ENCODE results near the gene ZNF316.
A peak's percentile ranks its signal among the peaks of the same experiment; 100 is the strongest.

ZNF316 gene

DNA sequence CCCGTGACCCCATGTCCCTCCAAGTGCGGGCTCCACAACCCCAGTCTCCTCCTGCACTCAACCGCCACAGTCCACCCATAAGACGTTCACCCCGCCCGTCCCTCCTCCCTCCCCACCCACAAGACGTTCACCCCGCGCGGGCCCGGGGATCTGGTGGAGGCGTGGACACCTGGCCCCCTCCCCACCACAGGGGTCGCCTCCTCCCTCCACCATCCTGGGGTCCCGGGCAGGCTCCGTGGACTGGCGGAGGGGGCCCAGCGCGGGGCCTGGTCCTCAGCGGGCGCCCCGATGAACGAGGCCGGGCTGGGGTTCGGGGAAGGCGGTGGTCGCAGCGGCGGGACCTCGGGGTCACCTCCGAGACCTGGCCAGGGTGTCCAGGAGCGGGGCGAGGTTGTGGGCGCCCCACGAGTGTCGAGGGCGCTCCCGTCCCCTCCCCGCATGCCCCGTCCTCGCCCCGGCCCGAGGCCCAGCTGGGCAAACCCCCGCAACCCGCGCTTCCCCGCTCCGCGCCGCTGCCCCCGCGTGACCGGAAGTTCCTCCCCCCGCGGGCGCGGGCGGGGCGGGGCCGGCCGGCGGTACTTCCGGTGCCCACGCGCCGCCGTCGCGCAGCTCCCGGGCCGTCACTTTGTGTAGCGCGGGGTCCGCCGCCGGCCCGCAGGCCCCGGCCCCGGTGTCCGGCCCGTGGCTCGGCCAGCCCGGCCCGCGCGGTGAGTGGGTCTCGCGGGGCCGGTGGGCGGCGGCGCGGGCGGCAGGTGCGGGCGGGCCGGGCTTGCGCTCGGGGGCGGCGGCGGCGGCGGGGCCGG lies at the start of gene ZNF316:
Gene ZNF316, plus strand, starts transcription at position 578 of the 803 bp plus-strand sequence. CDS start 5,092 bp downstream, outside the sequence.
- H3K4me1 ChIP-seq (ENCODE audit: control insufficient read depth, insufficient read depth, low read length): peaks cover 2% of the 10 kb centered on the region; the same call in 1 of the 2 replicates
- no peak within 1 kb of the TSS for H3K27ac ChIP-seq (ENCODE audit: low read length)
- no CpG with 5 or more reads among the region's 104 CpGs for WGBS (ENCODE audit: insufficient coverage, insufficient read length)
- H3K36me3 ChIP-seq (ENCODE audit: control insufficient read depth, insufficient read depth, low read length): 0 out of 2 replicates have a peak, but pooled peaks cover 2% of the 10 kb centered on the region
- H3K27me3 ChIP-seq (ENCODE audit: control insufficient read depth, insufficient read depth, low read length): no peaks in the 10 kb centered on the region
- no peak for DNase-seq (ENCODE audit: low read depth, low spot score)
- H3K9me3 ChIP-seq (ENCODE audit: control insufficient read depth, insufficient read depth, low read length): no peaks in the 10 kb centered on the region
- peak within 1 kb of the TSS; percentile 87; the same call in 1 of the 2 replicates for H3K4me3 ChIP-seq (ENCODE audit: low read length)

DNA sequence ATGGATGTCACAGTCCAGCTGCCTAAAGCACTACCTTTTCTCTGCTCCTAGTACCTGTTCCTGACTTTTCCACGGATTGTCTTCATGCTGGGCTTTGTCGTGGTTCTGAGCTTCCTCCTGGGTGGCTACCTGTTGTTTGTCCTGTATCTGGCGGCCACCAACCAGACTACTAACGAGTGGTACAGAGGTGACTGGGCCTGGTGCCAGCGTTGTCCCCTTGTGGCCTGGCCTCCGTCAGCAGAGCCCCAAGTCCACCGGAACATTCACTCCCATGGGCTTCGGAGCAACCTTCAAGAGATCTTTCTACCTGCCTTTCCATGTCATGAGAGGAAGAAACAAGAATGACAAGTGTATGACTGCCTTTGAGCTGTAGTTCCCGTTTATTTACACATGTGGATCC lies 48.6 kb upstream of the ZNF316 start:
- Histone ChIP-seq H3K36me3 (ENCODE audit: control insufficient read depth, insufficient read depth, low read length) (peaks cover under 1% of the 10 kb centered on the region; the same call in 1 of the 2 replicates), H3K4me1 (ENCODE audit: control insufficient read depth, insufficient read depth, low read length) (peaks cover 3% of the 10 kb centered on the region; the same call in 1 of the 2 replicates), H3K27ac (ENCODE audit: low read length) (no peak overlapping the region), H3K27me3 (ENCODE audit: control insufficient read depth, insufficient read depth, low read length) (no peaks in the 10 kb centered on the region), H3K4me3 (ENCODE audit: low read length) (no peak overlapping the region), H3K9me3 (ENCODE audit: control insufficient read depth, insufficient read depth, low read length) (no peaks in the 10 kb centered on the region)
- no CpG with 5 or more reads among the region's 9 CpGs for WGBS (ENCODE audit: insufficient coverage, insufficient read length)
- no peak for DNase-seq (ENCODE audit: low read depth, low spot score)

GRCh38 chr7:6589151-6589828 lies 47.8 kb upstream of the ZNF316 start:
- no peak for DNase-seq (ENCODE audit: low read depth, low spot score)
- Histone ChIP-seq H3K36me3 (ENCODE audit: control insufficient read depth, insufficient read depth, low read length) (no peaks in the 10 kb centered on the region; the same call in 1 of the 2 replicates), H3K4me1 (ENCODE audit: control insufficient read depth, insufficient read depth, low read length) (peaks cover 3% of the 10 kb centered on the region; the same call in 1 of the 2 replicates), H3K4me3 (ENCODE audit: low read length) (peak overlapping the region; percentile 26; the same call in 1 of the 2 replicates), H3K9me3 (ENCODE audit: control insufficient read depth, insufficient read depth, low read length) (no peaks in the 10 kb centered on the region), H3K27ac (ENCODE audit: low read length) (no peak overlapping the region), H3K27me3 (ENCODE audit: control insufficient read depth, insufficient read depth, low read length) (no peaks in the 10 kb centered on the region)
- WGBS (ENCODE audit: insufficient coverage, insufficient read length): no CpG with 5 or more reads among the region's 22 CpGs

DNA sequence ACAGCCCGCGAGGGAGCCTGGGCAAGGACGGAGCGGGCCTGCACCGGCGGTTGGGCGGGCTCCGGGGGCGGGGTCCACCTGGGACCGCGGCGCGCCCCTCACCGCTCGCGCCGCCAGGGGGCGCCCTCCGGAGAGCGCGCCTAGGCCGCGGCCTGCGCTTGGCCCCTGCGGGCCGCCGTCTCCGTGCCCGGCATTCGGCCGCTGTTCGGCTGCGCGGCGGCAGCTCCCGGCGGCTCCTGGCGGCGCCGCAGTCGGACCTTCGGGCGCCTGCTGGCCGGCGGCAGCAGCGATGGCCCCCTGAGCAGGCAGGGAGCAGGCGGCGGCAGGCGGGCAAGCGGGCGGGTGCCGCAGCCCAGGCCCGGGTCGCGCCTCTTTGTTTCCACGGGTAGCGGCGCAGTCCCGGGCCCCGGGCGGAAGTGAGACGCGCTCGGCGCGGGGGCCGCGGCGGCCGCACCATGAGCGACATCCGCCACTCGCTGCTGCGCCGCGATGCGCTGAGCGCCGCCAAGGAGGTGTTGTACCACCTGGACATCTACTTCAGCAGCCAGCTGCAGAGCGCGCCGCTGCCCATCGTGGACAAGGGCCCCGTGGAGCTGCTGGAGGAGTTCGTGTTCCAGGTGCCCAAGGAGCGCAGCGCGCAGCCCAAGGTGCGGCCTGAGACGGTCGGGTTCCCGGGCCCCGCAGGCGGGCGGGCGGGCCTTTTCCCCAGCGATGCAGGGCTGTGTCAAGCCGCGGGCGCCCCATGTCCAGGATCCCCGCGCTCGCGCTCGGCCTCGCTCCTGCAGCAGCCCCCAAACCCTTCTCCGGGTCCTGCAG lies 47.1 kb upstream of the ZNF316 start, which contains the start of gene INTS15:
Gene INTS15, plus strand, starts transcription at position 193 of the 816 bp plus-strand sequence. Its CDS starts 263 bp downstream, at position 456.
- no peak for DNase-seq (ENCODE audit: low read depth, low spot score)
- Histone ChIP-seq H3K27ac (ENCODE audit: low read length) (no peak within 1 kb of the TSS), H3K4me1 (ENCODE audit: control insufficient read depth, insufficient read depth, low read length) (peaks cover 3% of the 10 kb centered on the region; the same call in 1 of the 2 replicates), H3K27me3 (ENCODE audit: control insufficient read depth, insufficient read depth, low read length) (no peaks in the 10 kb centered on the region), H3K4me3 (ENCODE audit: low read length) (peak within 1 kb of the TSS; percentile 60), H3K36me3 (ENCODE audit: control insufficient read depth, insufficient read depth, low read length) (no peaks in the 10 kb centered on the region; the same call in none of the 2 replicates), H3K9me3 (ENCODE audit: control insufficient read depth, insufficient read depth, low read length) (no peaks in the 10 kb centered on the region)
- WGBS (ENCODE audit: insufficient coverage, insufficient read length): no CpG with 5 or more reads among the region's 107 CpGs

DNA sequence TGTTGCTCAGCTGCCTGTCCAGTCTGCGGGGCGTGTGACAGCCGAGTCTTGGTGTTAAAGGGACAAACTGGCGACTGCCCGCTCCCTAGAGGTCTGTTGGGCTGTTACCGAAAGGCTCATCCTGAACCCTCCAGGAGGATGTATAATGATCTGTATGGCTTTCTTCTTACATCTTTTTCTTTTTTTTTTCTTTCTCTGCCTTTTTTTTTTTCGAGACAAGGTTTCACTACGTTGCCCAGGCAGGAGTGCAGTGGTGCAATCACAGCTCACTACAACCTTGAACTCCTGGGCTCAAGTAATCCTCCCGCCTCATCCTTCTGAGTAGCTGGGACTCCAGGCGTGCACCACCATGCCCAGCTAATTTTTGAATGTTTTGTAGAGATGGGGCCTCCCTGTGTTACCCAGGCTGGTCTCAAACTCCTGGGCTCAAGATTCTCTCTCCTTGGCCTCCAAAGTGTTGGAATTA lies 46.4 kb upstream of the ZNF316 start:
- H3K9me3 ChIP-seq (ENCODE audit: control insufficient read depth, insufficient read depth, low read length): no peaks in the 10 kb centered on the region
- no peak overlapping the region for H3K27ac ChIP-seq (ENCODE audit: low read length)
- no CpG with 5 or more reads among the region's 10 CpGs for WGBS (ENCODE audit: insufficient coverage, insufficient read length)
- no peak for DNase-seq (ENCODE audit: low read depth, low spot score)
- no peaks in the 10 kb centered on the region for H3K27me3 ChIP-seq (ENCODE audit: control insufficient read depth, insufficient read depth, low read length)
- H3K36me3 ChIP-seq (ENCODE audit: control insufficient read depth, insufficient read depth, low read length): peaks cover 5% of the 10 kb centered on the region
- peaks cover 3% of the 10 kb centered on the region; the same call in 1 of the 2 replicates for H3K4me1 ChIP-seq (ENCODE audit: control insufficient read depth, insufficient read depth, low read length)
- peak overlapping the region; percentile 60 for H3K4me3 ChIP-seq (ENCODE audit: low read length)

GRCh38 chr7:6600093-6600492 lies 37.0 kb upstream of the ZNF316 start:
- DNase-seq (ENCODE audit: low read depth, low spot score): no peak
- no CpG with 5 or more reads among the region's 15 CpGs for WGBS (ENCODE audit: insufficient coverage, insufficient read length)
- Histone ChIP-seq H3K4me1 (ENCODE audit: control insufficient read depth, insufficient read depth, low read length) (no peaks in the 10 kb centered on the region), H3K9me3 (ENCODE audit: control insufficient read depth, insufficient read depth, low read length) (no peaks in the 10 kb centered on the region), H3K36me3 (ENCODE audit: control insufficient read depth, insufficient read depth, low read length) (peaks cover 20% of the 10 kb centered on the region), H3K4me3 (ENCODE audit: low read length) (no peak overlapping the region), H3K27me3 (ENCODE audit: control insufficient read depth, insufficient read depth, low read length) (no peaks in the 10 kb centered on the region), H3K27ac (ENCODE audit: low read length) (no peak overlapping the region)

- Histone ChIP-seq H3K9me3 (ENCODE audit: control insufficient read depth, insufficient read depth, low read length) (no peaks in the 10 kb centered on the region), H3K27ac (ENCODE audit: low read length) (no peak overlapping the region), H3K36me3 (ENCODE audit: control insufficient read depth, insufficient read depth, low read length) (peaks cover 7% of the 10 kb centered on the region; the same call in 1 of the 2 replicates), H3K4me3 (ENCODE audit: low read length) (no peak overlapping the region), H3K4me1 (ENCODE audit: control insufficient read depth, insufficient read depth, low read length) (no peaks in the 10 kb centered on the region), H3K27me3 (ENCODE audit: control insufficient read depth, insufficient read depth, low read length) (no peaks in the 10 kb centered on the region)
- WGBS (ENCODE audit: insufficient coverage, insufficient read length): no CpG with 5 or more reads among the region's 10 CpGs
- no peak for DNase-seq (ENCODE audit: low read depth, low spot score)
Measured at GRCh38 chr7:6604458-6604857, 32.7 kb upstream of the ZNF316 start.

- Histone ChIP-seq H3K27me3 (ENCODE audit: control insufficient read depth, insufficient read depth, low read length) (no peaks in the 10 kb centered on the region), H3K27ac (ENCODE audit: low read length) (no peak overlapping the region), H3K9me3 (ENCODE audit: control insufficient read depth, insufficient read depth, low read length) (no peaks in the 10 kb centered on the region), H3K4me1 (ENCODE audit: control insufficient read depth, insufficient read depth, low read length) (no peaks in the 10 kb centered on the region), H3K36me3 (ENCODE audit: control insufficient read depth, insufficient read depth, low read length) (0 out of 2 replicates have a peak, but pooled peaks cover 3% of the 10 kb centered on the region), H3K4me3 (ENCODE audit: low read length) (no peak overlapping the region)
- DNase-seq (ENCODE audit: low read depth, low spot score): no peak
- no CpG with 5 or more reads among the region's 36 CpGs for WGBS (ENCODE audit: insufficient coverage, insufficient read length)
Measured at GRCh38 chr7:6606866-6607583, 30.1 kb upstream of the ZNF316 start.

- no peak for DNase-seq (ENCODE audit: low read depth, low spot score)
- H3K4me1 ChIP-seq (ENCODE audit: control insufficient read depth, insufficient read depth, low read length): no peaks in the 10 kb centered on the region
- no peaks in the 10 kb centered on the region for H3K36me3 ChIP-seq (ENCODE audit: control insufficient read depth, insufficient read depth, low read length)
- WGBS (ENCODE audit: insufficient coverage, insufficient read length): no CpG with 5 or more reads among the region's 38 CpGs
- H3K9me3 ChIP-seq (ENCODE audit: control insufficient read depth, insufficient read depth, low read length): no peaks in the 10 kb centered on the region
- H3K27ac ChIP-seq (ENCODE audit: low read length): no peak overlapping the region
- H3K4me3 ChIP-seq (ENCODE audit: low read length): no peak overlapping the region
- no peaks in the 10 kb centered on the region for H3K27me3 ChIP-seq (ENCODE audit: control insufficient read depth, insufficient read depth, low read length)
Measured at GRCh38 chr7:6607651-6608051, 29.5 kb upstream of the ZNF316 start.

Data from iPS DF 6.9 (cell line).